ENCODE results near the gene DIAPH1. TPM values are rescaled to one million over a fixed set of nuclear protein-coding genes. Genes with fewer than 3 reads are reported as not detected.

DIAPH1 gene
- total RNA-seq, 4 donors from 2014 or later, result 63.0 to 157 (median 124) TPM

- DNase-seq, result no peak
- peaks cover 21 to 84% (median 53%) of the 10 kb centered on the region in 3 donors for H3K4me1 ChIP-seq
- no peaks in the 10 kb centered on the region for H3K27me3 ChIP-seq
- TF ChIP-seq CTCF (IDR thresholded peaks at IDR 0.05), result no peak
- TF ChIP-seq POLR2A (IDR thresholded peaks at IDR 0.05), result peak in 1 of 4 donors; percentile 20
- no peaks in the 10 kb centered on the region for H3K9me3 ChIP-seq
- intact Hi-C loops (cut with DNase I), result loop anchor here (5.0 kb wide), 1 partner anchor 34 kb away; the partner anchor contains the start of gene PCDHGC3
- no peak overlapping the region for H3K4me3 ChIP-seq
- H3K27ac ChIP-seq, result peak overlapping the region in 3 of 4 donors; percentile 46 to 95 (median 94)
- H3K36me3 ChIP-seq, result peaks cover 0 to 62% (median 0%) of the 10 kb centered on the region in 3 donors
- WGBS, 2 donors, result 80 to 94% methylated on average over 6 to 9 of the region's 14 CpGs
Measured at GRCh38 chr5:141510850-141511601, 107.8 kb downstream of the DIAPH1 start.

- H3K27me3 ChIP-seq, result no peaks in the 10 kb centered on the region
- TF ChIP-seq POLR2A (IDR thresholded peaks at IDR 0.05) (no peak), CTCF (IDR thresholded peaks at IDR 0.05) (no peak)
- H3K4me1 ChIP-seq, result peaks cover 21 to 76% (median 44%) of the 10 kb centered on the region in 3 donors
- peaks cover 0 to 63% (median 0%) of the 10 kb centered on the region in 3 donors for H3K36me3 ChIP-seq
- H3K9me3 ChIP-seq, result no peaks in the 10 kb centered on the region
- H3K27ac ChIP-seq, result peak overlapping the region in 3 of 4 donors; percentile 87 to 92 (median 90)
- WGBS, 2 donors, result 86 to 87% methylated on average over 9 of the region's 9 CpGs
- no peak overlapping the region for H3K4me3 ChIP-seq
- intact Hi-C loops (cut with DNase I), result loop anchor here (5.0 kb wide), 1 partner anchor 33 kb away; the partner anchor contains the start of gene PCDHGC3
- no peak for DNase-seq
Measured at GRCh38 chr5:141510160-141510559, 108.6 kb downstream of the DIAPH1 start.

GRCh38 chr5:141508798-141509611 lies 109.8 kb downstream of the DIAPH1 start:
- Histone ChIP-seq H3K4me1 (peaks cover 13 to 64% (median 33%) of the 10 kb centered on the region in 3 donors), H3K27ac (peak overlapping the region; percentile 73 to 92 (median 88)), H3K4me3 (peak overlapping the region in 3 of 4 donors; percentile 31 to 55 (median 35)), H3K27me3 (no peaks in the 10 kb centered on the region), H3K9me3 (no peaks in the 10 kb centered on the region), H3K36me3 (peaks cover 0 to 74% (median 0%) of the 10 kb centered on the region in 3 donors)
- TF ChIP-seq POLR2A (IDR thresholded peaks at IDR 0.05) (peak in 2 of 4 donors; percentile 31 to 46), CTCF (IDR thresholded peaks at IDR 0.05) (no peak)
- no peak for DNase-seq
- intact Hi-C loops (cut with DNase I), result no loop called here
- 20 to 46% methylated on average over 14 to 16 of the region's 23 CpGs for WGBS, 2 donors

- peaks cover 0 to 80% (median 0%) of the 10 kb centered on the region in 3 donors for H3K36me3 ChIP-seq
- H3K4me1 ChIP-seq, result peaks cover 8 to 58% (median 27%) of the 10 kb centered on the region in 3 donors
- 53 to 65% methylated on average over 9 of the region's 9 CpGs for WGBS, 2 donors
- H3K27ac ChIP-seq, result peak overlapping the region; percentile 73 to 92 (median 88)
- intact Hi-C loops (cut with DNase I), result no loop called here
- H3K9me3 ChIP-seq, result no peaks in the 10 kb centered on the region
- H3K27me3 ChIP-seq, result no peaks in the 10 kb centered on the region
- no peak for DNase-seq
- TF ChIP-seq POLR2A (IDR thresholded peaks at IDR 0.05), result no peak
- TF ChIP-seq CTCF (IDR thresholded peaks at IDR 0.05), result no peak
- peak overlapping the region in 3 of 4 donors; percentile 31 to 55 (median 35) for H3K4me3 ChIP-seq
Measured at GRCh38 chr5:141508440-141508797, 110.4 kb downstream of the DIAPH1 start.
